DND-41 (cell line): ENCODE results near the gene ABLIM2.

ENCODE experiments used
- CTCF ChIP-seq: IDR thresholded peaks from 2 replicates; pipeline ENCODE4 v1.5.1; 2012; ENCODE audit warnings: borderline replicate concordance, low read length, moderate library complexity, mild to moderate bottlenecking; ENCODE audit not compliant: poor library complexity, severe bottlenecking; ENCODE audit errors: extremely low read depth
- EZH2 ChIP-seq: IDR thresholded peaks from 3 replicates; pipeline ENCODE4 v1.6.1; 2012; ENCODE audit warnings: borderline replicate concordance, low read depth, mild to moderate bottlenecking, moderate library complexity, low read length, inconsistent platforms; ENCODE audit not compliant: severe bottlenecking

DNA sequence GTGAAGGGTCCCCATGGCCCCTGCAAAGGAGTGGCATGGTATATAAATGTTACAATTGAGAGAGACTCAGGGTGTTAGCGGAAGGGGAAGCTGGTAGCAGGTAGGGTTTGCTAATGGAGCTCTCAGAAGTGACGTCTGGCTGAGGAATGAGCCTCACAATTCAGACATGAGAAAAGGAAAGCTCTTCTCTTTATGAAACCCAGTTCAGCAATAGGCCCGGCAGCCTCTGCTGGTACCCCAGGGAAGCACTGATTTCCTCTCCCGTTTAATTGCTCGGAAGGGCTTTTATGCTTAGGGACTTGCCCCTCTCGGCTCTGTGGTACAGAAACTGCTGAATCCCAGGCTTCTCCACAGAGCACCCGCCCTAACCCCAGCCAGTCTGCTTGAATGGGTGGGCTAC, 199.5 kb downstream of the ABLIM2 start:
- TF ChIP-seq CTCF = no peak
- no peak for TF ChIP-seq EZH2
